ENCODE measurements around the gene GPR153.
"Not testable (repeated sequence)": the region's sequence is repeated elsewhere in the genome, so short reads cannot be mapped to it uniquely, and the experiment has no call there.

The GPR153 gene

DNA sequence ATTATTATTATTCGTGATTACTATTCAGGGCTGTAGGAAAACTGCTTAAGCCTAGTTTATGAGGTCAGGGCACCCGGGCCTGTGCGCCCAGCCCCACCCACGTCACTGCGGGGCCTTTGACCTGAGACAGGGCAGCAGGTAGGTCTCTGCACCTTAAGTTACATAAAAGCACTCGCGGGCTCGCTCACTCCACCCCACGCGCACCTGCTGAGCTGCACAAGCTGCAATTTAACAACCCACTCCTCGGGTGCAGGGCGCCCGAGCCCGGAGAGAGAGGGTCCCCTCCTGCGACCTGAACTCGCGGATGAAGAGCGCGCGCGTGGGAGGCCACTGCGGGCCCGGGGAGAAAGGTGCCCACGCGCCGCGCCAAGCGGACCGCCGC, 25.6 kb downstream of the GPR153 start:
- DNase-seq (ENCODE audit: low read depth in 1 of 2, low spot score in 1 of 2): no peak

DNA sequence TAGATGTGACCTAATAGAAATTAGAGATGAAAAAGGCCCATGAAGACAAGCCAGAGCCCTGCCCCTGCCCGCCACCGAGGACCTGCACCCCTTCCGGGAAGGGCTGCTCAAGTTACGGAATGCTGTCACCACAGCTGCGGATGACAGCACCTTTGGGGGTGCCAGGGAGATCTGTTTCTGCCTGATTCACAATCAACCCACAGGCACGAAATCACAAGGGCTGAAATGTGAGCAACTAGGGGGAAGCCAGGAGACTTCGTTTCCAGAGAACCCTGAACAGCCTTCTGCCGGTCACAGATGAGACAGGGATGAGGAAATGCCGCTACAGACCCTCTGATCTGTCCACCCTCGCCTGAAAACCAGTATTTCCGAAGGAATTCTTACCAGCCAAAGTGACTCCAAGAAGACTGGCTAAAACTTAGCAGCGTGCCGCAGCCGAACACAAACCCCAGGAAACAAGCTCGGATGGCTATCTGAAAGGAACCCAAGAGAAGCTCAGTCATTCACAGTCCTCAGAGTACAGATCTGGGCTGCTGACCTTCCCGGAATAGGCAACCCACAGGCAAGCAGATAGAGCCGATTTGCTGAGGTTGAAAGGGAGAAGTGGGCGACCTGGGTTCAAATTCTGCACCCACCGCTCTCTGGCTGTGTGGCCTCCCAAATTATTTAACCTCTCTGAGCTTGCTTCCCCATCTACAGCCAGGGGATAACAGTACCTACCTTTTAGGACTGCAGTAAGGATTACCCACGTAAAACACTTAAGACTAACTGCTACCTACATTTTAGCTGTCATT, 26.2 kb downstream of the GPR153 start:
- no peak for DNase-seq (ENCODE audit: low read depth in 1 of 2, low spot score in 1 of 2)

- DNase-seq (ENCODE audit: low read depth in 1 of 2, low spot score in 1 of 2): no peak
These were observed 27.5 kb downstream of the GPR153 start for GRCh38 chr1:6233376-6233775.

DNA sequence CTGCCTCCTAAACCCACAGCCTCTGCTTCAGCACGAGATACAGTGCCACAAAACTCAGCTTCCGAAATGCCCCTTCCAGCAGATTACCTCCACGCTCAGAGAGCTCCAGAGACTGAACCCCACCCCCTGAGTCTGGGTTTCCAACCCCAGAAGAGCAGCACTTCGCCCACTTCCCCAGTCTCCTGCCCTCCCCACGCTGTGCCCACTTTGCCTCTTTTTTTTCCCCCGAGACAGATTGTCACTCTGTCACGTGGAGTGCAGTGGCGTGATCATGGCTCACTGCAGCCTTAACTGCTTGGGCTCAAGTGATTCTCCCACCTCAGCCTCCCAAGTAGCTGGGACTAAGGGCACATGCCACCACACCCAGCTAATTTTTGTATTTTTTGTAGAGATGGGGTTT, 35.2 kb downstream of the GPR153 start:
- DNase-seq (ENCODE audit: low read depth in 1 of 2, low spot score in 1 of 2): no peak

DNA sequence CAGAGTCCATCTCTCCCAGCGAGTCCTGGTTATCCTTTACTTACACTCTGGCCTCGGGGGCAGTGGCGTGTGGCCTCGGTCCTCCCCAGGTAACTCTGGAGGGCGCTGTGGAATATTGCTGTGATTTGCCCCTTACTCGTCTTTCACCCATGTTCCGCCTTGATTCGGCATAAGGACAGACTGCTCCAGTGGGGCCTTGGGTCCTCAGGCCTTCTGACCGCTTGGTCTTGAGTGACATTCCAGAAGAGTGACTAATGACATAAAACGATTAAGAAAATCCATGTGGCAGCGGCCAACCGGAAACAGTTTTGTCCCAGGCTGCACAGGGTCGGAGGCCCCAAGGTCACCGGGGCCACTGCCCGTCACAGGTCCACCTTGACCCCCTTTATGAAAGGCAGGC, 36.2 kb downstream of the GPR153 start:
- no peak for DNase-seq (ENCODE audit: low read depth in 1 of 2, low spot score in 1 of 2)

DNA sequence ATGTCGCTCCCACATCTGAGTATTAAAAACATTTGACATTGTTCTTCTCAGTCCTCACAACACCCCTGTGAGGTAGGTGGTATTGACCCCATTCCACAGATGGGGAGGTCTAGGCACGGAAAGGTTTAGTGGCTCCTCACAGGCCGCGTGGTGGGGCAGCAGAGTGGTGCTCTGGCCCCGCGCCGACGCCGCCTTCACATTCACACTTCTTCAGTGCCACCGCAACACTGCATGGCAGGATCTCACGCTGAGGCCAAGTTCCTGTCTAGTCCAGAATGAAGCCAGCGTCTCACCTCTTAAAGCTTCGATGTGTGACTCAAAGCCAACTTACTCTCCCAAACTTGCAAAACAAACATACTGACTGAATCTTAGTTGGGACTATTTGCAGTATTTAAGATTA, 37.3 kb downstream of the GPR153 start:
- DNase-seq (ENCODE audit: low read depth in 1 of 2, low spot score in 1 of 2): no peak

DNA sequence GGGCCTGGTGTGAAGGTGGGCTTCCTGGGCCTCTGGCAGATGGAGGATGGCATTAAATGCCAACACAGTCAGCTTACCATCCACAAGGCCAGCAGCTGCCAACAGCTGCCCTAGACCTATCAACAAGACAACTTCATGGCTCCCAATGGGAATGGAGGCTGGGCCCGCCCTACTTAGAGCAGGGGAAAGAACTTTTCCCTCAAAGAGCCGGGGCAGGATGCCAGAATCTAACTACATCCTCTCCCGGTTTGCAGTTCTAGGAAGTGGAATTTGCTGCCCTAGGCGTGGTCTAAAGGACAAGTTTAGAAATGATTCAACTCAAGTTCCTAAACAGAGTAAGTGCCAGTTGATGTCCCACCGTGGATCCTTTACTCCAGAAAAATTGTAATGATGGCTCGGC, 38.3 kb downstream of the GPR153 start:
- no peak for DNase-seq (ENCODE audit: low read depth in 1 of 2, low spot score in 1 of 2)

DNA sequence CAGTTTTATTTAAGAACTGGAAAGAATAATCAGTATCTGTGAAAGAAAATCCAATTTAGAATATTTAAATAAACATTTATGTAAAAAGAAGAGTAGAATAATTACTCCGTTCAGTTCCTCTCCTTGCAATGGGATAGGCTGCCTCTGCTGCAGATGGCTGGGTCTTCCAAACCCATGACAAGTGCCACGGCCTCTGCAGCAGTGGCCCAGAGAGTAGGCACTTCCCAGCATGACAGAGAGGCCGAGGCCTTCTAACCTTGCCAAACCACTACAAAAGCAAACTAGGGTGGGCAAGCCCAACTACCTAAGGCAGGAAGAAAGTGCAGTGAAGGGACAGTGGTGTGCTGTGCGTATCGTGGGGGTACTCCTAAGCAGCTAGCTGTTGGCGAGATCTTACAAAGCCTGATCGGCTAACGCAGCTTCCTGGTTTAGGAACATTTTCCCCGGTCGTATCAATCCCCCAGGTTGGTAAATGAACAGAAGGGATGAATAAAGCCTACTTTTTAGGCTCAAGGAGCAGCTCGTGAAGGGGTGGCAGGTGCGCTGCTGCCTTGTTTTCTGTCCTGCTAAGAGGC, 39.6 kb downstream of the GPR153 start:
- no peak for DNase-seq (ENCODE audit: low read depth in 1 of 2, low spot score in 1 of 2)

DNA sequence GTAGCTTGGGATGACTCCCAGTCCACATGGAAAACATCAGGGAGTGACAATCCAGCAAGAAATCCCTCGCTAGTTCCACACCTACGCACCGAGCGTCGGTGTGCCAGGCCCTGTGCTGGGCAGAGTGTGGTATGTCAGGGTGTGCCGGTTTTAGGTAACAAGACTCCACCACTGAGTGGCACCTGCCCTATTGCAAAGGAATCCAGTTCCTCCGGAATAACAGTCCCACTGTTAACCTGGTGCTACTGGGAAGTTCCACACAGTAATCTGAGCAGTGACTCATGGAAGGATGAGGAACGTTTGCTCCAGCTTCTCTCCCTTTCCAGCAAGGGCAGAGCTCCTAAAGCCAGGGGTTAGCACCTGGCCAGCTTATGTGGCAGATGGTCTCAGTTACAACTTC, 40.7 kb downstream of the GPR153 start:
- no peak for DNase-seq (ENCODE audit: low read depth in 1 of 2, low spot score in 1 of 2)

GRCh38 chr1:6219641-6220040, 41.3 kb downstream of the GPR153 start:
- not testable (repeated sequence) for DNase-seq (ENCODE audit: low read depth in 1 of 2, low spot score in 1 of 2)

DNA sequence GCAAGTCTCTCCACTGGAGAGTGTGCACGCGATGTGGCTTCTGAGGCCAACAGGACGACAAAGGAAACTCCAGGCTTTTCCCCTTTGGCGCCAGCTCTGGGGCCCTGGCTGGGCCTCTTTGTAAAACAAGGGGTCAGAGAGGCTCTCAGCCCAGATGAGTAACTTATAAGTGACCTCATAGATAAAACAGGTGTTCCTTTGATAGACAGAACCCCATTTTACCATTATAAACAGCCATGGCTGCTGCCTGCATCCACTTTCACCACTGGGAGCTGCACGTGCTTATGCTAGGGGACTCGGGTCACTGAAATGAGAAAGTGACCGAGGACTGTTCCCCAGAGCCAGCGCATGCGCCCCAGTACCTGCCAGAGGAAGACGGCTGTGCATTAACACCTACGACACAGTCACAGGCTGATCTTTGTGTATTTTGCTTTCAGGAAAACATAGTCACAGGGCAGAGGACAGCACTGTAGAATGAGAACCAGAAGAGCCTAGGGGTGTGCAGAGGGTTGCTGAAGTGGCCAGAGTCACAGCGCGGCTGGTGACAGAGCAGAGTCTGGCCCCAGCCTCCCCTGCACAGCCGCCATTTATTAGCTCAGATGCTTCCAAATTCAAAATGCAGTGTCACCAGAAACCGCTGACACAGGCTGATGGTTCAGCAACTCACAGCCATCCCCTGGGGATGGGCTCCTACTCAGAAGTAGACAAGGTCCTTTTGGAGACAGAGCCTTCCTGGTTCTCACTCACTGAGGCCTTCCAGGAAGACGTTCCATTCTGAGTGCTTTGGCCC, 42.3 kb downstream of the GPR153 start:
- no peak for DNase-seq (ENCODE audit: low read depth in 1 of 2, low spot score in 1 of 2)

GRCh38 chr1:6212193-6212959, 48.5 kb downstream of the GPR153 start:
- DNase-seq (ENCODE audit: low read depth in 1 of 2, low spot score in 1 of 2): no peak

DNA sequence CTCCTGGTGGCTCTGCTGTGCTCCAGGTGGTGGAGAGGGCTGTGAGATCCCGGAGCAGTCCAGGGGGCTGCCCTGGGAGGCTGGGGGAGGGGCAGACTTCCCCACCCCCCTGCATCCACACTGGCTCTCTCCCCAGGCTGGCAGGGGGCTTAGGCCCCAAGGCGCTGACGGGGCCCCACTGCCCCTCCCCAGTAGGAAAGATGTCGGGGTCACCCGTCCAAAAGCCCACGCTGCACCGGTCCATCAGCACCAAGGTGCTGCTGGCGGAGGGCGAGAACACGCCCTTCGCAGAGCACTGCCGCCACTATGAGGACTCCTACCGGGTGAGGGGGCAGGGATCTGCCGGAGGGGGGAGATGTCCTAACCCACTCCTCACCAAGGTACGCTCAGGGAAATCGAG, 49.2 kb downstream of the GPR153 start:
- no peak for DNase-seq (ENCODE audit: low read depth in 1 of 2, low spot score in 1 of 2)

DNA sequence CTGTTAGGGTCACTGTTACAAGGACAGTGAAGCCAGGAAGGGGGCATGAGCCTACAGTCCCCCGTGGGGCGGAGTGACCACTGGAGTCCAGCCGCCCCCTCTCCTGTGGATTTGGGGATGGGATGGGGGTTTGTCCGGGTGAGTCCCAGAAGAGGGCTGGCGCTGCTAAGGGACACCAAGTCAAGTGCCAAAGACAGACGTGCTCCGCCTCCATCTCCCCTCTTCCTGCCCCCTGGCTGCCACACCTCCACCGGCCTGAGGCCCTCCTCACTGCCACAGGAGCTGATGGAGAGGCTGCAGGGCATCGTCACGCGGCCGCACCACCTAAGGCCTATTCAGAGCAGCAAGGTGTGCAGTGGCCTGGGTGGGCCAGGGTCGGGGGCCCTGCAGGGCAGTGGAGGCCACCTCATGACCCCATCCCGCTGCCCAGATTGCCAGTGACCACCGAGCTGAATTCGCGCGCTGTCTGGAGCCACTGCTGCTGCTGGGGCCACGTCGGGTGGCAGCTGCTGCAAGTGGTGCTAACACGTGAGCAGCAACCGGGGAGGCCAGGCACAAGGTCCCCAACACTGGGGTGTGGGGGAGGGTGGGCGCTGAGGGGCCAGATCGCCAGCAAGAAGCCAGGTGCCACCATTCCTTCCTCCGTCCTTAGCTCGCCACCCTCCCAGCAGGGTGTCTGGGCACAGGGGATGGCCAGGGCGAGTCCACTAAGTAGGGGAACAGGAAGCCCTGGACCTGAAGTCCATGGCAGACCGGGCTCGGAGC, 50.1 kb downstream of the GPR153 start:
- DNase-seq (ENCODE audit: low read depth in 1 of 2, low spot score in 1 of 2): no peak

- DNase-seq (ENCODE audit: low read depth in 1 of 2, low spot score in 1 of 2): no peak
These were observed 51.0 kb downstream of the GPR153 start for GRCh38 chr1:6209661-6210580.

- DNase-seq (ENCODE audit: low read depth in 1 of 2, low spot score in 1 of 2): no peak
These were observed 51.9 kb downstream of the GPR153 start for GRCh38 chr1:6208723-6209660.

DNA sequence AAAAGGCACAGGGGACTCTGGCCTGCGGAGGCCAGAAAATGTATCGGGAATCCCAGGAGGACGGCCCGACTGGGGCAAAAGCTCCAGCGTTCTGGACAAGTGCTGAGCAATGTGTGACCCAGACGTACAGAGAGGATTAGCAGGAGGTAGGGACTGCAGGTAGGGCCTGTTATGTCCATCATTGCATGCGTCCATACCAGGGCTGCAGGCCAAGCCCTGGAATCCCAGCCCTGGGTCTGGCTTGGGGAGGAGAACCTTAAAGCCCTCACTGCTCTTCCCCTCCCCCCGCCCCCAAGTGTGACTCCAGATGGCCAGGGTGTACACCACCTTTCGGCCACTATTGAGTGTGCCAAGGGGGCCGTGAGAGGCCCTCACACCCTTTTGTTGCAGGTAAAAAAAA, 53.0 kb downstream of the GPR153 start:
- DNase-seq (ENCODE audit: low read depth in 1 of 2, low spot score in 1 of 2): no peak

DNA sequence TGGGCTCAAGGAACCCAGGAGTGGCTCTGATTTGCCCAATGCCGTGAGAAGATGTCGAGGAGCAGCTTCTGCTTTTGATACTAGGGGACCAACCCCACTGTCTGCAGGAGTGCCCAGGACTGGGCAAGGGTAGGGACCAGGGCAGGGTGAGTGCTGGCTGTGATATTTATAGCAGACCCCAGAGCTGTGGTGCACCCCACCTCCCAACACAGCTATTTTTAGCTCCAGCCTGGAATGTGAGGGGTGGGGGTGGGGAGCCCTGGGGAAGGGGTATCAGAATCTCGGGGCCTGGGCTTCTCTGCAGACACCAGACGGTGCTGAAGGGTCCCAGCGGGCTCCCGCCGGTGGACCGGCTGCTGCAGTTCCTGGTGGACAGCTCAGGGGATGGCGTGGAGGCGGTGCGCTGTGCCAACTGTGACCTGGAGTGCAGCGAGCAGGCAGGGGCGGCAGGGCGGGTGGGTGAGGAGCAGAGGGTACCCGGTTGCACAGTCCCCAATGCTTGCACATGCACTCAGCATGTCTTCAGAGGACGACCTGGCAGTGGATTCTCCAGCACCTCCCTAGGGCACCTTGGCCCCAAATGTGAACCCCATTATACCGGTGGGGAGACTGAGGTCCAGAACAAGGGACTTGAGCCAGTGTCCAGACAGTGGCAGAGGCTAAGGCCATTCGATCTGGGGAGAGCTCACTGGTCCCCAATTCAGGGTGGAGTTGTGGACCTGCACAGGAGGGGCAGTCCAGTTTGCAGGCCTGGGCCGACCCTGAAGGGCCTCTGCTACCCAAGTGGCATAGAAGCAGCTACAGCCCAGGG, 53.6 kb downstream of the GPR153 start:
- no peak for DNase-seq (ENCODE audit: low read depth in 1 of 2, low spot score in 1 of 2)
